ENCODE data around the gene ANKRD2. TPM values are rescaled to one million over a fixed set of nuclear protein-coding genes. Genes with fewer than 3 reads are reported as not detected.

ANKRD2 gene
- total RNA-seq, 1 experiment from 2014 or later, result not detected

DNA sequence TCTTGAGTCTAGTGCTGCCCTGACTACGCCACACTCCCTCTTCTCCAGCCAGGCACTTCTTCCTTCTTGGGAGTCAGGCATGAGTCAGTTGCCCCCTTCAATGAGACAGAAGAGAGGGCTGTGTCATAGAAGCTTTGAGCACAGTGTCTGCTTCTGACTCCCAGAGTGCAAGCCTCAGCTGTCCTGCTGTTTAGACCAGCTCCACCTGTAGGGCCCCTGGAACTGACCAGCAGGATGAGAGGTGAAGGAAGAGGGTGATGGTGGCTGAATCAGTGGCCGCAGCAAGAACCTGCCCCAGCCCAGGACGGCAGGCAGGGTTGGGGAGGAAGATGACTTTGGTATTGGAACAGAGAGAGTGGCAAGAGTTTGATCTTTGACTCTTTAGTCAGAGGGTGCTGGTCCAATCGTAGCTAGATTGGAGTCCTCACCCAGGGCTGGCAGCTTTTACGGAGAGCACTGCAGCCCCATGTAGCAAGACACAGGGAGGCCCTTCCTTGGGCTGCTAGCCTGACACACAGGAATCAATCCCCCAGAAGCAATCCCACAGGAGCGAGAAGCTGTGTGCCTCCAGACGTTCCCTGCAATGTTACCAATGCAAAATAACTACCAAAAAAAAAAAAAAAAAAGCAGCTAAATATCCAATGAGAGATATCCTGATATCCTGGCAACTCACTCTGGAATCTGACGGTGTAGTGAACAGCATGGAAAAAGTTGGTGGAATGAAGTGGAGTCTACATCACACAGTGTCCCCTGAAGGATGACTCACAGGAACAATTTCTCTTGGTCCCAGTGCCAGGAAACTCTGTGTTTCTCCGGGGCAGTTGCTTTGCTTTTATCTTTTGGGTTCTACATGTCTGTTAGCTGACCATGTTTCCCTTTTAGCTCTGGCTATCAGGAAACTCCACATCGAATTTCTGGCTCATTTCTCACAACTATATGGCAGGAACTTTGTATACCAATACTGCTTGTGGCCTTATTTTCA, 23.8 kb downstream of the ANKRD2 start:
- peak; percentile 74 for DNase-seq (ENCODE audit: low read depth)

- no peak for DNase-seq (ENCODE audit: low read depth)
These were observed 25.2 kb downstream of the ANKRD2 start for GRCh38 chr10:97597778-97598177.

DNA sequence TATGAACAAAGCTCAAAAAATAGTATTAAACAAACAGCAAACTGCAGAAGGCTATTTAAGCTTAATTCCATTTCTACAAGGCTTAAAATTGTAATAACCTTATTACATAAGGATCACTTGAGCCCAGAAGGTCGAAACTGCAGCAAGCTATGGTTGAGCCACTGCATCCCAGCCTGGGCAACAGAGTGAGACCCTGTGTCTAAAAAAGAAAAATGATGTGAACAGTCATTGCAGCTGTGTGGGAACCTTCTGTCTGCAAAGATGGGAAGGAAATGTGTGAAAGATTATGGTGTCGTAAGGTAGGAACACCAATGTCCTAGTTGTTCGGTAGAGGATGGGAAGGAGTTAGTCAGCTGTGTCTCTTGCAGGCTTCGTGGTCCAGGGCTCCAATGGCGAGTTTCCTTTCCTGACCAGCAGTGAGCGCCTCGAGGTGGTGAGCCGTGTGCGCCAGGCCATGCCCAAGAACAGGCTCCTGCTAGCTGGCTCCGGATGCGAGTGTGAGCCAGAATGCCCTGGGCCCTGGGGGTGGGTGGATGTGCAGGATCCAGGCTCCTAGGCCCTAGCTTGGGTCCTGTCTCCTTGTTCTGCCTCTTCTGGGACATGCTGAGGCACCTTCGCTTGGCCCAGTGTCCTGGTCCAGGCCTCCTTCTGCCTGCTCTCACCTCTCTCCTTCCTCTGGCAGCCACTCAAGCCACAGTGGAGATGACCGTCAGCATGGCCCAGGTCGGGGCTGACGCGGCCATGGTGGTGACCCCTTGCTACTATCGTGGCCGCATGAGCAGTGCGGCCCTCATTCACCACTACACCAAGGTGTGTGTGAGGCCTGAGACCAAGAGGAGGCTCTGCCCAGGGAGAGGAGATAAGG, 26.1 kb downstream of the ANKRD2 start:
- no peak for DNase-seq (ENCODE audit: low read depth)

DNA sequence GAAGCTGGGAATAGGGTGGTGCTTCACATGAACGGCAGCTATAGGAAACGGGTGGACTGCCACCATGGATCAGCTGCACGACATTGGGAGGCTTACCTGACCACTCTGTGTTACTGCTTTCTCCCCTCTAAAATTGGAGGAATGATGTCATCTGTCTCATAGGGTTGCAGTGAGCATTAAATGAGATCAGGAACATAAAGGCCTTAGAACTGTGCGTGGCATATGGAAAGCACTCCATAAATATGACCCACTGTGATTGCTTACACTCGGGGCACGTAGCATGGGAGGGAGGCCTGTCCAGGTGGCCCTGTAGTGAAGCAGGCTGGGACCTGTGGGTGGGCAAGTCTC, 26.7 kb downstream of the ANKRD2 start:
- DNase-seq (ENCODE audit: low read depth), result no peak

DNA sequence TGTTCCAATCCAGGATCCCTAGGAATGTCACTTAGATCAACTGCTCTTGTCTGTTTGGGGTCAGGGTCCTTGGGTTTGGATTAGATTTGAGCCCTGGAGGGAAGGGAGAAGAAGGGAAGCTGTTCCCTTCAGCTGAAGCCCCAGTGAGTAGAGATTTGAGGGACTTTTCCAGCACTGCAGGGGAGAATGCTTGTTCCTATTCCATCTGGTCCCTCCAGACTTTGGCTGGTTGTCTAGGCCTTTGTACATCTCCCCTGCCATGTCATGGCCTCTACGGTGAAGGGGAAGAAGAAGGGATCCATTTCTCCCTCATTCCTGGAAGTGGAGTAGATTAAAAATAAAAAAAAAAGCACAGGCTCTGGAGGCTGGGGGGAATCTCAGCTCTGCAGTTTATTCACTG, 28.0 kb downstream of the ANKRD2 start:
- no peak for DNase-seq (ENCODE audit: low read depth)

DNA sequence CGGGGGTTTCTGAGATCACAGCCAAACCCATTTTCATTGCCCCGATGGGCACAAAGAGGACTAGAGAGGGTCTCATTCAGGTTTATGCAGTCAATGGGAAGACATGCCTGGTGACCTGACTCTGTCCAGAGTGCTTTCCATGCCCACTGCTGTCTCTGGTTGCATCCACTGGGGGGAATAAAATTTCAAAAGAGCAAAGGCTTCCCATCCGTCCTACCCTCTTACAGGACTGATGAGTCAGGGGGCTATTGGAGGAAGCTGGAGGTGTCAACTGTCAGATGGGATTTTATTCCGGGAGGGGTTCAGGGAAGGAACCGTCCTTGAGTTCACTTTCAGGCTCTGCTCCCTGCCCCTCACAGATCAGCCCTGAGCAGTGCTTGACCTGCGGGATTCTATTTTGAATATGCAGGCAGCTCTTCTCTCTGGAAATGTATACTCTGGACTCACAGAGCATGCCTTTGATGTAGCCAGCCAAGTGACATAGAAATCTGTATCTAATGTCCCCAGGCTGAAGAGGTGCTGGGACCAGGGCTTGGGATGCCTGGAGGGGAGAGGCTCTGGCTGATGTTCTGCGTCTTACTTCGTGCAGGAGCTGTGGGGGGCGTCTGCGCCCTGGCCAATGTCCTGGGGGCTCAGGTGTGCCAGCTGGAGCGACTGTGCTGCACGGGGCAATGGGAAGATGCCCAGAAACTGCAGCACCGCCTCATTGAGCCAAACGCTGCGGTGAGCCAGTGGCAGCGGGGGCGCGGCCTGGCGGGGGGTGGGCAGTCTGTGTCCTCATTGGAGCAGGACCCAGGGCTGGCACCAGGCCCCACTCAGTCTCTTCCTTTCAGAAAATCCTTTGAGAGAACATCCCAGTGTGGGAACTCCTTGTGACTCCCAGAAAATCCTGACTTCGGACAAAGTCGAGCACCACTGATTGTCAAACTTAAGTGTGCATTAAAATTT, 29.0 kb downstream of the ANKRD2 start:
- no peak for DNase-seq (ENCODE audit: low read depth)

DNA sequence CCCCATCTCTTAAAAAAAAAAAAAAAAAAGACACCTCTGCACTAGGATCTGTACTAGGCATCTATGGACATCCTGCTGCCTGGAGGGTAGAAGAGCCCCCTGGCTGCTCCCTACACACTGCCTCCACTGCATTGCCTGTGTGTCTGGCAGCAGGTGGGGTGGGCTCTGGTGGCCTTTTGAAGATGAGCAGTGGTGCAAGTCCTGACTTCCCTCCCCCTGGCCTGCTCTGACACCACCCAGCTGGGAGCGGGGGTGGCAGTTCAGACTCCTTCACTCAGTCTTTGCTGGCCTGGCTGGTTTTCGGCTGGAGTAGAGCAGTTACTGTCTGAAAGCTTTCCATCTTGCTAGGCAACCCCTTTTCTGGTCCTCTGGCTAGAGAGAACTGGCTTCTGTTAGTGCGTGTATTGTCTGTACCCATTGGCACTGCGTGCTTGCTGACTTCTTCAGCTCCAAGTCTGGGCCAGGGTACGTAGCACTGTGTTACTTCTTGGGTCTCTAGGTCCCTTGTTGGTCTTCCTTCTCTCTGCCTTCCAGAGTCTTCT, 34.6 kb downstream of the ANKRD2 start:
- DNase-seq (ENCODE audit: low read depth), result no peak

DNA sequence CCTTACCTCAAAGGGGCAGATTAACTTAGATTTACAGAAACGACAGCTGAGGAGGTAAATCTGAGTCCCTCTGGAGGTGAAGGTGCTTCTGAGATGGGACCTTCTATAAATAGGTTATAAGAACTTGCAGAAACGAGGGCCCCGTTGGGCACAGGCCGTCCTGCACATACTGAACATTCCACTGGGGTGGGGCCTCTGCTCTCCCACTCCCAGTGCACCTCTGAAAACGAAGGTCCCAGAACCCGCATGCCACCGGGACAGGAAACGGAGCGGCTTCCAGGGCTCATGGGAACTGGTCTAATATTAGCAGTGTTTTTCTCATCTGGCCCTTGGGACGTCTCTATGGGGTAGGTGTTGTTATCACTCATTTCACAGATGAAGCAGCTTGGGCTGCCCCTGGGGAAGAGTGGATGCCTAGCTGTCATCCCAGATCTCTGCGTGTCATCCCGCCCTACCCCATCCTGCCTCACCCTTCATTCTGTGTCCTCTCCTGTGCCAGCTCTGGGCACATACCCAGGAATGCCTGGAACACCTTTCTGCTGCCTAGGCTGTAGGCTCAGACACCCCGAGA, 36.5 kb downstream of the ANKRD2 start:
- DNase-seq (ENCODE audit: low read depth), result no peak

DNA sequence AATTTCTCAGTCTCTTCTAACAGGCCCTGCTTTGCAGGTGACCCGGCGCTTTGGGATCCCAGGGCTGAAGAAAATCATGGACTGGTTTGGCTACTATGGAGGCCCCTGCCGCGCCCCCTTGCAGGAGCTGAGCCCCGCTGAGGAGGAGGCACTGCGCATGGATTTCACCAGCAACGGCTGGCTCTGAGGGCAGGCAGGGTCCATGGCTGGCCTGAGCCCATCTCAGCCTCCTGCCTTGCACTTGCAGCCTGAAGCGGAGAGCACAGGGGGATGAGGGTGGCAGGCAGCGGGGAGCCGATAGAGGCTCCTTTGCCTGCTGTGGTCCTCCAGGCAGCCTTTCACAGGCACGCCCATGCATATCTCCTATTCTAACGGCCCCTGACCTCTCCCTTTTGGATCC, 38.9 kb downstream of the ANKRD2 start:
- no peak for DNase-seq (ENCODE audit: low read depth)

GRCh38 chr10:97612386-97612785, 39.8 kb downstream of the ANKRD2 start:
- DNase-seq (ENCODE audit: low read depth), result peak; percentile 14

GRCh38 chr10:97618285-97618684, 45.7 kb downstream of the ANKRD2 start:
- DNase-seq (ENCODE audit: low read depth), result no peak

GRCh38 chr10:97618733-97619132, 46.2 kb downstream of the ANKRD2 start:
- no peak for DNase-seq (ENCODE audit: low read depth)

DNA sequence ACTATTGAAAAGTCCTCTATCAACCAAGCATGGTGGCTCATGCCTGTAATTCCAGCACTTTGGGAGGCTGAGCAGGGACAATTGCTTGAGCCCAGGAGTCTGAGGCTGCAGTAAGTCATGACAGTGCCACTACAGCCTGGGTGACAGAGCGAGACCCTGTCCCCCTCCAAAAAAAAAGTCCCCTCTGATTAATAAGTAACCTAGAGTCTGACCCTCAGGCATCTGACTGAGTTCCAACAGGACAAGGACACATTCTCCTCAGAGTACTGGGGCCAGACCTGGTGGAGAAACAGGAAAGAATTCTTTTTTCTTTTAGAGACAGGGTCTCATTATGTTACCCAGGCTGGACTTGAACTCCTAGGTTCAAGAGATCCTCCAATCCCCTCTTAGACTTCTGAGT, 50.7 kb downstream of the ANKRD2 start:
- DNase-seq (ENCODE audit: low read depth), result no peak

GRCh38 chr10:97627731-97628130, 55.2 kb downstream of the ANKRD2 start:
- no peak for DNase-seq (ENCODE audit: low read depth)

DNA sequence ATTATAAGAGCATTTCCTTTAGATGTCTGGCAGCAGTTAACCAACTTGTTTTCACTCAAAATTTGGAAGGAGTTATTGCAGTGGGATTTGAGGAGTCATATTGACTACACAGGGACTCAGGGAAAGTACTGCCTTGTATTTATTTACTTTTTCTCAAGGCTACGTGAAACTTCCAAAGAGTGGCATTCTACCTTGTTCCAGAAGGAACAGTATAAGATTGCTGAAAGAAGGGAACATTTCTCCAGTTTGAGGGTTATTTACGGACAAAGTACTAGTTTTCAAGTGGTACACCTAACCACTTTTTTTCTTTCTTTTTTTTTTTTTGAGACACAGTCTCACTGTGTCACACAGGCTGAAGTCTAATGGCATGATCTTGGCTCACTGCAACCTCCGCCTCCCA, 55.6 kb downstream of the ANKRD2 start:
- DNase-seq (ENCODE audit: low read depth), result no peak

DNA sequence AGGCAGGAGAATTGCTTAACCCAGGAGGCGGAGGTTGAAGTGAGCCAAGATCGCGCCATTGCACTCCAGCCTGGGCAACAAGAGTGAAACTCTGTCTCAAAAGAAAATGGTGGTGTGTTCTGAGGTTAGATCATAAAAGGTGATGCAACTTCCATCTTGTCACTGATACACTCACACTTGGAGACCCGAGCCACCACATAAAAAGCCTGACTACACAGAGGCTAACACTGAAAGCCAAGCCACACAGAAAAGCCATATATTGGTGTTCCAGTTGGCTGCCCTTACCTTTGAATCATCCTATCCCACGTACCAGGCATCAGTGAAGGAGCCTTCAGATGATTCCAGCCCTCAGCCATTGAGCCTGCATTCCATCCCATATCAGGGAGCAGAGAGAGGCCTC, 56.7 kb downstream of the ANKRD2 start:
- DNase-seq (ENCODE audit: low read depth), result no peak

DNA sequence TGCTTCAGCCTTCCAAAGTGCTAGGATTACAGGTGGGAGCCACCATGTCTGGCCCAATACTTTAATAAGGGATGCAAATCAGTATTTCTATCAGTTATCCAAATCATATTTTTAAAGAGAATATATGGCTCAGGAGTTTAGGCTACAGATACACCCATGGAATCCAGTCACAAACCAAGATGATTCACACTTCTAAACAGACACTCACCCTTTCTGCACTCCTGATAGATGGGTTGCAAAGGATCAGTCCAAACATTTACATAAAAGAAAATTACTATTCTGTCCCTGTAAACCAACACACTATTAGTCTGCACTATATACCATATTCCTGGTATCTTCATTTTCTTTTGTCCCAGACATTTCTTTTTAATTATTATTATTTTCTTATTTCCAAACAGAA, 58.5 kb downstream of the ANKRD2 start:
- DNase-seq (ENCODE audit: low read depth), result no peak

DNA sequence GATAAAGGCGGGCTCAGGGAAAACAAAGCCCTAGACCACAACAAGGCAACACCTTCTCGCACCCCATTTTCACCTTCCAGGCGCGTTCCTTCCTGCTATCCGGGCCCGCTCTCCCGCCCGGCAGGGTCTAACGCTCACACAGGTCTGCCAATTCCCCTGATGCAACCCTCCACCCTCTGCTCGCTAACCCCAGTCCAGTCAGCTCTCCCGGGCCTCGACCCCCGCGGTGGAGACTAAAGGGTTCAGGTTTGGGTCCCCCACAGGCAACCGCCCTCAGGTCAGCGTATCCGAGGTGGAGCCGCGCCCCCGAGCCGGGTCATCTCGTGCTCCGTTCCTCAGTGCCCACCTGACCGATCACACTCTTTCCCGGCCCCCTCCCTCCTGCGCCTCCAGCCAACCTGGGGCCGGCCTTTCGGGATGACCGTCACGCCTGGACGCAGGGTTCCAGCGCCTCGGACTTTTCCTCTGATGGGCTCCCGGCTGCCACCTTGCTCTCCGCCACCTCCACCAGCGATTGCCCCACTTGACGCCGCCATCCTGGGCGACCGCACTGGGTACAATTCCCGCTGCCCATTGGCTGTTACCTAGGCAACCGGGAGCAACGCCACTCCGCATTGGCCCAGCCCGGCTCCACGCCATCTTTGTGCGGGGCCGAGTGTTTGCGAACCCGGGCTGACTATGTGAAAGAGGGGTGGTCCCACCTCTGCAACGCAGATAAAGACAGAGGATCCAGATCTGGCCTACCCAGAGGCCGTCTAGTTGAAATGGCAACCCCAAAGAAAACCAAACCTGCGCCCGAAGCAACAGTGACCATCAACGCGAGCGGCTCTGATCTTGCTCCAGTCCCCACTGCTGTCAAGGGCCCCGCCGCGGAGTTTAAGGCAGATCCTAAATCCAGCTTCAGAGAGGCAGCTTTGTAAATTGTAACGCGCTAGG, 60.6 kb downstream of the ANKRD2 start, which contains the start of gene MORN4:
TSS of gene MORN4 (minus strand) at position 552 of the 936 bp plus-strand sequence. CDS start 13,847 bp downstream, outside the sequence.
- DNase-seq (ENCODE audit: low read depth), result peak; percentile 91

Data from Daoy (cell line).